Stomach smooth muscle (tissue), 2 donors: ENCODE measurements around the gene KCNAB1.
"Not testable (repeated sequence)": the region's sequence is repeated elsewhere in the genome, so short reads cannot be mapped to it uniquely, and the experiment has no call there.

Experiments
- H3K27ac ChIP-seq: one replicate; pipeline ENCODE4 v1.7.0; 2013; ENCODE audit warnings: mild to moderate bottlenecking, low read length, inconsistent platforms
- H3K27me3 ChIP-seq, 2 donors: one replicate each; pipeline ENCODE4 v1.7.0; 2013; ENCODE audit warnings: low read length in 2 of 2; ENCODE audit not compliant: insufficient read depth in 2 of 2, control insufficient read depth in 1 of 2
- H3K36me3 ChIP-seq, 2 donors: one replicate each; pipeline ENCODE4 v1.7.0; 2013; ENCODE audit warnings: low read length in 2 of 2; ENCODE audit not compliant: control insufficient read depth in 2 of 2, insufficient read depth in 2 of 2
- H3K4me1 ChIP-seq: one replicate; pipeline ENCODE4 v1.7.0; 2013; ENCODE audit warnings: low read length; ENCODE audit not compliant: control insufficient read depth, insufficient read depth
- H3K4me3 ChIP-seq, 2 donors: one replicate each; pipeline ENCODE4 v1.7.0; 2013; ENCODE audit warnings: low read length in 2 of 2
- H3K9ac ChIP-seq, 2 donors: one replicate each; pipeline ENCODE4 v1.7.0; 2013; ENCODE audit warnings: low read length in 2 of 2, mild to moderate bottlenecking in 1 of 2
- H3K9me3 ChIP-seq, 2 donors: one replicate each; pipeline ENCODE4 v1.7.0; 2013; ENCODE audit warnings: low read length in 2 of 2; ENCODE audit not compliant: control insufficient read depth in 2 of 2
- donor health status: healthy.
- donor health status: Pancreatic carcinoma.

The KCNAB1 gene

GRCh38 chr3:156563900-156564682, 443.7 kb downstream of the KCNAB1 start:
- Histone ChIP-seq H3K4me3 (no peak overlapping the region), H3K4me1 (no peaks in the 10 kb centered on the region), H3K9ac (no peak overlapping the region), H3K36me3 (no peaks in the 10 kb centered on the region), H3K27me3 (no peaks in the 10 kb centered on the region), H3K27ac (no peak overlapping the region), H3K9me3 (no peaks in the 10 kb centered on the region)

GRCh38 chr3:156569016-156569415, 448.6 kb downstream of the KCNAB1 start:
- not testable (repeated sequence) for H3K4me1 ChIP-seq, H3K9ac ChIP-seq, H3K9me3 ChIP-seq, H3K4me3 ChIP-seq, H3K36me3 ChIP-seq, H3K27ac ChIP-seq, H3K27me3 ChIP-seq

GRCh38 chr3:156569881-156570280, 449.5 kb downstream of the KCNAB1 start:
- H3K9me3 ChIP-seq, H3K9ac ChIP-seq, H3K4me3 ChIP-seq, H3K36me3 ChIP-seq, H3K27ac ChIP-seq, H3K4me1 ChIP-seq, H3K27me3 ChIP-seq: not testable (repeated sequence)

- Histone ChIP-seq H3K27me3 (no peaks in the 10 kb centered on the region), H3K9me3 (no peaks in the 10 kb centered on the region), H3K4me1 (no peaks in the 10 kb centered on the region), H3K9ac (no peak overlapping the region), H3K27ac (no peak overlapping the region), H3K36me3 (no peaks in the 10 kb centered on the region), H3K4me3 (no peak overlapping the region)
Observed at GRCh38 chr3:156575641-156576040, 455.3 kb downstream of the KCNAB1 start.

- Histone ChIP-seq H3K9ac (no peak overlapping the region), H3K27ac (no peak overlapping the region), H3K36me3 (no peaks in the 10 kb centered on the region), H3K4me1 (no peaks in the 10 kb centered on the region), H3K9me3 (no peaks in the 10 kb centered on the region), H3K27me3 (no peaks in the 10 kb centered on the region), H3K4me3 (no peak overlapping the region)
Observed at GRCh38 chr3:156576051-156576450, 455.7 kb downstream of the KCNAB1 start.

GRCh38 chr3:156576651-156577348, 456.4 kb downstream of the KCNAB1 start:
- Histone ChIP-seq H3K36me3 (no peaks in the 10 kb centered on the region), H3K27ac (no peak overlapping the region), H3K4me3 (no peak overlapping the region), H3K9me3 (no peaks in the 10 kb centered on the region), H3K9ac (no peak overlapping the region), H3K27me3 (no peaks in the 10 kb centered on the region), H3K4me1 (no peaks in the 10 kb centered on the region)

- Histone ChIP-seq H3K27me3 (no peaks in the 10 kb centered on the region), H3K9ac (no peak overlapping the region), H3K4me1 (no peaks in the 10 kb centered on the region), H3K27ac (no peak overlapping the region), H3K4me3 (no peak overlapping the region), H3K36me3 (no peaks in the 10 kb centered on the region), H3K9me3 (no peaks in the 10 kb centered on the region)
Observed at GRCh38 chr3:156577736-156578135, 457.4 kb downstream of the KCNAB1 start.

GRCh38 chr3:156579427-156579851, 459.1 kb downstream of the KCNAB1 start:
- no peak overlapping the region for H3K27ac ChIP-seq
- H3K4me3 ChIP-seq = no peak overlapping the region
- no peaks in the 10 kb centered on the region for H3K27me3 ChIP-seq
- no peaks in the 10 kb centered on the region for H3K36me3 ChIP-seq
- no peaks in the 10 kb centered on the region for H3K9me3 ChIP-seq
- H3K9ac ChIP-seq = no peak overlapping the region
- H3K4me1 ChIP-seq = no peaks in the 10 kb centered on the region

GRCh38 chr3:156581033-156581432, 460.7 kb downstream of the KCNAB1 start:
- Histone ChIP-seq H3K36me3 (no peaks in the 10 kb centered on the region), H3K9me3 (no peaks in the 10 kb centered on the region), H3K9ac (no peak overlapping the region), H3K4me1 (no peaks in the 10 kb centered on the region), H3K27ac (no peak overlapping the region), H3K27me3 (no peaks in the 10 kb centered on the region), H3K4me3 (no peak overlapping the region)

GRCh38 chr3:156581954-156582353, 461.6 kb downstream of the KCNAB1 start:
- no peaks in the 10 kb centered on the region for H3K9me3 ChIP-seq
- H3K27me3 ChIP-seq = no peaks in the 10 kb centered on the region
- H3K27ac ChIP-seq = no peak overlapping the region
- no peaks in the 10 kb centered on the region for H3K4me1 ChIP-seq
- no peak overlapping the region for H3K4me3 ChIP-seq
- H3K9ac ChIP-seq = no peak overlapping the region
- H3K36me3 ChIP-seq = no peaks in the 10 kb centered on the region

- Histone ChIP-seq H3K36me3 (no peaks in the 10 kb centered on the region), H3K27ac (no peak overlapping the region), H3K9me3 (no peaks in the 10 kb centered on the region), H3K9ac (no peak overlapping the region), H3K4me1 (no peaks in the 10 kb centered on the region), H3K4me3 (no peak overlapping the region), H3K27me3 (no peaks in the 10 kb centered on the region)
Observed at GRCh38 chr3:156582532-156583183, 462.3 kb downstream of the KCNAB1 start.
